GM18498 (cell line): ENCODE results near the gene PACSIN1.

Source experiments
- ATAC-seq: cut with Tn5 transposase; IDR thresholded peaks from one replicate; pipeline ENCODE4 v1.9.1; 2021; ENCODE audit warnings: mild to moderate bottlenecking, moderate library complexity; ENCODE audit not compliant: unreplicated experiment

PACSIN1 gene, protein sequence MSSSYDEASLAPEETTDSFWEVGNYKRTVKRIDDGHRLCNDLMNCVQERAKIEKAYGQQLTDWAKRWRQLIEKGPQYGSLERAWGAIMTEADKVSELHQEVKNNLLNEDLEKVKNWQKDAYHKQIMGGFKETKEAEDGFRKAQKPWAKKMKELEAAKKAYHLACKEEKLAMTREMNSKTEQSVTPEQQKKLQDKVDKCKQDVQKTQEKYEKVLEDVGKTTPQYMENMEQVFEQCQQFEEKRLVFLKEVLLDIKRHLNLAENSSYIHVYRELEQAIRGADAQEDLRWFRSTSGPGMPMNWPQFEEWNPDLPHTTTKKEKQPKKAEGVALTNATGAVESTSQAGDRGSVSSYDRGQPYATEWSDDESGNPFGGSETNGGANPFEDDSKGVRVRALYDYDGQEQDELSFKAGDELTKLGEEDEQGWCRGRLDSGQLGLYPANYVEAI

DNA sequence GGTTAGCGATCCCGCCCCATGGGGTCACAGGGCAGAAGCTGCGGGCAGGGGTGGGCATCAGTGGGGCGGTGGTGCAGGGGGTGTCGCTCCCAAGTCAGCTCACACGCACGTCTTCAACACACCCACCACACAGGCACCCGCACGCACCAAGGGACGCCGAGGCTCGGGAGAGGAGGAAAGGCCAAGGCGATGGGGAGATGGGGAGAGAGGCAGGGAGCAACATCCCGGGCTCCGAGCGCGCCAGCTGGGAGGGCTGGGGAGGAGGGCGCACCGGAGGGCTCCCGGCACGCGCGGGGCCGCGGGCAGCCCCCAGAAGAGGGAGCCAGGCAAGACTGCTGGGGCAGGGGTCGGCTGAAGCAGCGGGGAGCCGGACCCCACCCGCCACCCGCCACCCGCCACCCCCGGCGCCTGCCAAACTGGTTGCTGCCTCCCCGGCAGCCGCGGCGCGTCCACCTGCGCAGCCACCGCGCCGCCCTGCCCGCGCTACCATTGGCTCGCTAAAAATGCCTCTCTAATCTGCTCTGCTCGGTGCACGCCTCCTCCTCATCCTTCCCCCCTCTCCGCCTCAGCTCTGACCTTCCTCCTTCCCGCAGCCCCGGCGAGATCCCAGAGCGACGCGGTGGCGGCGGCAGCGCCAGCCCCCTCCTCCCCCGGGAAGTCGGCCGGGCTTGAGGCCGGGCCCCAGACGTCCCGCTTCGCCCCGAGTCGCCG is at the start of gene PACSIN1:
PACSIN1 (plus strand) TSS at position 546 of the 711 bp plus-strand sequence. CDS start 60,230 bp downstream, outside the sequence.
- ATAC-seq, result no peak

DNA sequence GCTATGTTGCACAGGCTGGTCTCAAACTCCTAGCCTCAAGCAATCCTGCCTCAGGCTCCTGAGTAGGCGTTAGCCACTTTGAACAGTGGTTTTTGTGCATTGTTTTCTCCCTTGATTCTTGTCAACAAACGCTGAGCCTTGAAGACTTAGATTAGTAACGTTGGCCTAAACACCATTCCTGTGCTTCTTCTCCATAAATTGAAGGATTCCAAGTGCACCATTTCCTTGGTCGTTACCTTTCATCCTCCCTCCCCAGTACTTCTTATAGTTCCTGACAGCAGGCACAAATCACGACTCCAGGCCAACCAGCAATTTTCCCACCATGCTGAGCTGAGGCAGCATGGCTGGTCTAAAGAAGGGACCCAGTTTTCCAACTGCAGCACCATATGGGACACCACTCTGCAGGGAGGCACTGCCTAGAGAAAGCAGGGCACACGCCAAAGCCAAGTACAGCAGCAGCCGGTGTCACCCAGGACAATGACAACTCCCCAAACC is 49.0 kb upstream of the PACSIN1 start:
- ATAC-seq, result no peak

DNA sequence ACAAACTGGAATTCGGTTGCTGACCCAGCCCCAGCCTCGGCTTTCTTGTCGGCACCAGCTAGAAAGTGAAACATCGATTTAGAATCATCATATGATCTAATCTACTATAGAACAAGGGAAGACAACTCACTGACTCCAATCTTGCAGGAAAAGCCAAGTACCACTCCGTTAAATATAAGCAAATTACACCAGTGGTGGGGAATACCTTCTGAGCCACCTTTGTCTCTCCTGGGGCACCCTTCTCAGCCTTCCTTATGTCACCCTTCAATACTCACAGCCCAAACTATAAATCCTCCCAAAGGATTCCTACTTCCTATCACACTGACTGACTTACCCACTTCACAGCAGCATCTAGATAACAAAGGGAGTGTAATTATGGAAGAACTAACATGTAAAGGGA is 47.5 kb upstream of the PACSIN1 start:
- no peak for ATAC-seq

GRCh38 chr6:34423254-34423653 is 42.6 kb upstream of the PACSIN1 start:
- no peak for ATAC-seq

- no peak for ATAC-seq
Measured at GRCh38 chr6:34424200-34425131, 41.4 kb upstream of the PACSIN1 start.

- peak; percentile 5 for ATAC-seq
Measured at GRCh38 chr6:34425132-34425497, 40.8 kb upstream of the PACSIN1 start.

DNA sequence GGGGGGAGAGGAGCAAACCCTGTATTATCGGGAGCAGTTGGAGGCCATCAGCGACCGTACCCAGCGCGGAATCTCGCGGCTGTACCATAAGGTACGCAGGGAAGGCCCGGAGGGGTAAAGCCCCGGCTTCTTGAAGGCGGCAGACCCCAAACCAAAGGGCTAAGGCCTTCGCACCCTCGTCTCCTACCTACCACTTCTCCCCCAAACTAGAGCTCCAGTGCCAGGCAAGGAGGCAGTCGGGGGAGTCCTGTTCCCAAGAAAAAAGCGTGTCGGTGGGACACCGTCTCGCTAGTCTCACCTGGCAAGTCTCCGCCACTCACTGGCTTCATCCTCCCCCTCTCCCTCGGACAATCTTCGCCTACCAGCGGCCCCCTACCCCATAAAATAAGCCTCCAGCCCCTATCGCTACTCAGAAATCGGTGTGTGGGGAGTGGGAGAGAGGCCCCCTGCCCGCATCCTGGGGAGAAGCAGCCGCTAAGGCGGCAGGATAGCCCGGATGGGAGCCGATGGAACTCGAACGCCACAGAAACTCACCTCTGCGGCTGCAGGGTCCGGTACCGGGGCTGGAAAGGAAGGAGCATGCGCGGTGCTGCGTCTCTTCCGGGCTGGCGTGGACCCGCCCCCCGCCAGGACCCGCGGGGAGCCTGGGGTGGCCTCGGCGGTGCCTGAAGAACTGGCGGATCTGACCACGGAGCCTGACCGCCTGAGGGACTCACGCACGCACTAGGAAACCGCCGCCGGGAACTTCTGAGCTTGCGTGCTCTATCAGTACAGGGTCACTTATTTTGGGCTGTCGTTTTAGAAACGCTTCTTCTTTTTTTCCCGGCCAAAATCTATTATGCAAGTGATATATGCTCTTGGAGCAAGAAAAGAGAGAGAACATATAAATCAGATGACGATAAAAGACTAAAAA is 40.1 kb upstream of the PACSIN1 start, which contains the start of gene RPS10:
RPS10 (minus strand) TSS at position 572 of the 913 bp plus-strand sequence. CDS start 848 bp downstream, outside the sequence.
- peak; percentile 86 for ATAC-seq

GRCh38 chr6:34435916-34436315 is 30.0 kb upstream of the PACSIN1 start:
- no peak for ATAC-seq

- no peak for ATAC-seq
Measured at GRCh38 chr6:34436803-34437643, 28.9 kb upstream of the PACSIN1 start.

GRCh38 chr6:34437644-34437970 is 28.3 kb upstream of the PACSIN1 start:
- ATAC-seq, result no peak

GRCh38 chr6:34438705-34439104 is 27.2 kb upstream of the PACSIN1 start:
- no peak for ATAC-seq

DNA sequence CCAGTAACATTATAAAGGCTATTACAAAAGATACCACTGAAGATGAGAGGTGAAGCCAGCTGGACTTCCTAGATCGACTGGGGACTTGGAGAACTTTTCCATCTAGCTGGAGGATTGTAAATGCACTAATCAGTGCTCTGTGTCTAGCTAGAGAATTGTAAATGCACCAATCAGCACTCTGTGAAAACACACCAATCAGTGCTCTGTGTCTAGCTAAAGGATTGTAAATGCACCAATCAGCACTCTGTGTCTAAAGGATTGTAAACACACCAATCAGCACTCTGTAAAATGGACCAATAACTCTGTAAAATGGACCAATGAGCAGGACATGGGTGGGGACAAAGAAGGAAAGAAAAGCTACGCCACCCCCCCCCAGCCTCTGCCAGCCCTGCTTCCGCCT is 26.4 kb upstream of the PACSIN1 start:
- ATAC-seq, result no peak

DNA sequence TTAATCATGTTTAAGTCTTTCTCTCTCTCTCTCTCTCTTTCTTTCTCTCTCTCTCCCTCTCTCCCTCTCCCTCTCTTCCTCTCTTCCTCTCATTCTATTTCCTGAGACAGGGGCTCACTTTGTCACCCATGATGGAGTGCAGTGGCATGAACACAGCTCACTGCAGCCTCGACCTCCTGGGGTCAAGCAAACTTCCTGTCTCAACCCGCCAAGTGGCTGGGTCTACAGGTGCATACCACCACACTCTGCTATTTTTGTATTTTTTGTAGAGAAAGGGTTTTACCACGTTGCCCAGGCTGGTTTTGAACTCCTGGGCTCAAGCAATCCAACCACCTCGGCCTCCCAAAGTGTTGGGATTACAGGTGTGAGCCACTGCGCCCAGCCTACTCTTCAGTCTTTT is 24.4 kb upstream of the PACSIN1 start:
- ATAC-seq, result no peak

DNA sequence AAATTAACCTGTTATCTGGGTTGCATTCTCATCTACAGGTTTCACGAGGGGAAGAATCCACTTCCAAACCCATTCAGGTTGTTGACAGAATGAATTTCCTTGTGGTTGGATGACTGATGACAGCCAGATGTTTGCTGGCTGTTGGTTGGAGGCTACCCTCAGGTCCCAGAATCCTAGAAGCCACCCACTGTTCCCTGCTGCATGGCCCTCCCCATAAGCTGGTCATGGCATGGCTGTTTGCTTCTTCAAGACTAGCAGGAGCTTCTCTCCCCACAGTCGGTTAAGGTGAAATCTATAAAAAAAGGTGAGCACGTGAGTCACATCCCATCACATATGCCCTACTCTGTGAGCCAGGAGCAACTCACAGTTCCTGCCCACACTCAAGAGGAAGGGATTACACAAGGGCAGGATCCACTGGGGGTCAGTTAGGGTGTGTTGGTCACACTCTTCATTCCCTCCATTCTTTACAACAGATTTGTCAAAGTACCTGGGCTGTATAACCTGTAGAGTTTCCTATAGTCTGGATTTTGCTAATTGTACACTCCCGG is 20.5 kb upstream of the PACSIN1 start:
- no peak for ATAC-seq

DNA sequence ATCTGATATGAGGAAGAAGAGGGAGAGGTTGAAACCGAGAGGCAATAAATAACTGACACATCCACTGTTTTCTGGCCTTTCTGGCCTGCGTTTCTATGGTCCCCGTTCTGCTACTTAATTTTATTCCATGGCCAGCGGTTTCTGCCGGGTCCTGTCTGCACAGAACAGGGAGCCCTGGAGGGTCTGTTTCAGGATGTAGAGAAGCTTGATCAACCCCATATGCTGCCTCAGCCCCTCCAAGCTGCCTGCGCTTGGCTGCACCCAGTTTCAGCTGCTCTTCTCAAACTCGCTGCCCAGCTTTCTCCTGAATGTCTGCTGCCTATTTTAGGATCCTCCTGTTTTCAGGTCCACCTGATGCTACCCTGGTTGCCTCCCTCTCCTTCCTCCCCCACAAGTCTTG is 18.5 kb upstream of the PACSIN1 start:
- no peak for ATAC-seq

DNA sequence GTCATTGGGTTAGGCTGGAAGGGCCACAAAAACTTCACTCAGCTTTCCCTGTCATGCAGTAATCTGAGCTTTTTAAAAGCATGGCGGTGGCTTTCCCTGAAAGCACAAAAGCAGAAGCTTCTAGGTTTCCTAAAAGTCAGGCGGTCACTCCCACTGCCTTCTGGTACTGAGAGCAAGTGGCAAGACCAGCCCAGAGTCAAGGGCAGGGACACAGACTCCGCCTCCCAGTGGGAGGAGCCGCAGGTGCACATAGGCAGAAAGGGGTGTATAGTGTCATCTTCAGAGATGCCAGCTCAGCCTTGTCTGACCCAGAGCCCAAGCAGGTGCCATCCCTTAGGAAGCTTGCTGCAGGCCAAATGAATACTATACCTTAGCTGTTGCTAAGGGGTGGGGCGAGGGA is 18.0 kb upstream of the PACSIN1 start:
- ATAC-seq, result no peak

DNA sequence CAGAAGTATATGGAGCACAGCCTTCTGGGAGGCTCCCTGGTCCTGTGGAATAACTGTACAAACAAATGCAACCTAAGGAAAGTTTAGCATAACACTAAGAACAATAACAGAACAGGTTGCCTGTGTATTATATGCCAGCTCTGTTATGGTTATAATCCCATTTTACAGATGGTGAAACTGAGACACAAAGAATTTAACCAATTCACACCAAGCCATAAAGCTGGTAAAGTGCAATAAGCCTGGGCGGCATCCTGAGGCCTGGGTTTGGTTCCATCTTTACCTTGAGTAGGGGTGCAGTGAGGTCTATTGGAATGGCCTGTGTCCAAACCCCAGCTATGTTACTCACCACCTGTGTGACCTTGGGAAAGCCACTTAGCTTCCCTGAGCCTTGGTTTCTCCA is 14.7 kb upstream of the PACSIN1 start:
- no peak for ATAC-seq

- ATAC-seq, result no peak
Measured at GRCh38 chr6:34455831-34456230, 10.0 kb upstream of the PACSIN1 start.

GRCh38 chr6:34457382-34457741 is 8.5 kb upstream of the PACSIN1 start:
- ATAC-seq, result no peak
